Endothelial cell of umbilical vein (primary cell): Measurements from ENCODE around the gene DENND4A. TPM values are rescaled to one million over a fixed set of nuclear protein-coding genes. Genes with fewer than 3 reads are reported as not detected.

Experiments used
- BruUV-seq: library from RNA; stranded (reverse); fragments of 400-500 nt; replicated peaks from 2 replicates; lab custom pipeline; 2021; lab: Mats Ljungman, UMichigan
- CTCF ChIA-PET: fragments of 300-600, 350-600 bp; sonication (Branson Sonifier 250); formaldehyde crosslinking; loops from one replicate; lab custom pipeline; 2021; ENCODE audit warnings: antibody characterized with exemption, inconsistent platforms; lab: Charles Lee
- POLR2A ChIA-PET: fragments of 300-600, 350-600 bp; sonication (Branson Sonifier 250); formaldehyde crosslinking; loops from one replicate; lab custom pipeline; 2021; ENCODE audit warnings: antibody characterized with exemption, inconsistent platforms; lab: Charles Lee
- DNase-seq: peaks from one replicate; pipeline ENCODE4 v3.0.0-alpha.2; 2011; ENCODE audit warnings: low read depth, low spot score
- FAIRE-seq: peaks from 2 replicates; lab custom pipeline; 2011; peaks lifted over from hg19 to GRCh38; lab: Jason Lieb, UNC
- H2AFZ ChIP-seq: 2 replicates; pipeline ENCODE4 v1.6.0; 2012; ENCODE audit warnings: low read depth, low read length, control low read depth, inconsistent platforms
- H3K27ac ChIP-seq: 2 replicates; pipeline ENCODE4 v1.5.1; 2011; ENCODE audit warnings: low read depth, mild to moderate bottlenecking, control low read depth, low read length, moderate library complexity; ENCODE audit not compliant: insufficient read depth
- H3K27me3 ChIP-seq, 2 experiments: 2 replicates each; pipeline versions ENCODE4 v1.6.0 to v1.6.1; 2011; ENCODE audit warnings: low read length in 2 of 2, mixed read lengths in 1 of 2; ENCODE audit not compliant: control insufficient read depth in 2 of 2, insufficient read depth in 2 of 2
- H3K36me3 ChIP-seq, 2 experiments: 2 replicates in 1 of 2; 3 replicates in 1 of 2; pipeline ENCODE4 v1.5.1; 2011; ENCODE audit warnings: low read length in 2 of 2, mild to moderate bottlenecking in 1 of 2, moderate library complexity in 1 of 2; ENCODE audit not compliant: control insufficient read depth in 2 of 2, insufficient read depth in 2 of 2; ENCODE audit errors: extremely low read depth in 1 of 2
- H3K4me1 ChIP-seq: 3 replicates; pipeline ENCODE4 v1.5.1; 2011; ENCODE audit warnings: mild to moderate bottlenecking, low read length; ENCODE audit not compliant: control insufficient read depth, insufficient read depth; ENCODE audit errors: extremely low read depth
- H3K4me2 ChIP-seq: 2 replicates; pipeline ENCODE4 v1.6.1; 2011; ENCODE audit warnings: low read length, control low read depth, mixed read lengths; ENCODE audit not compliant: insufficient read depth
- H3K4me3 ChIP-seq, 3 experiments: fragments of 200-600 bp in 1 of 3; sonication (generic), shearing (Covaris generic) in 1 of 3; replicated peaks in 1 of 3; 2 replicates each; pipeline ENCODE4 v1.5.1; 2011 to 2016; ENCODE audit warnings: control low read depth in 3 of 3, low read length in 3 of 3, mild to moderate bottlenecking in 2 of 3, inconsistent platforms in 1 of 3, low read depth in 1 of 3, moderate library complexity in 1 of 3; ENCODE audit not compliant: insufficient read depth in 1 of 3
- H3K79me2 ChIP-seq: 2 replicates; pipeline ENCODE4 v1.6.0; 2012; ENCODE audit warnings: low read length, inconsistent platforms; ENCODE audit not compliant: control insufficient read depth, insufficient read depth
- H3K9ac ChIP-seq: replicated peaks from 2 replicates; pipeline ENCODE3; 2011; ENCODE audit warnings: low read length, control low read depth; ENCODE audit not compliant: insufficient read depth; ENCODE audit errors: extremely low read depth
- H3K9me1 ChIP-seq: replicated peaks from 3 replicates; pipeline ENCODE4 v1.6.0; 2011; ENCODE audit warnings: mild to moderate bottlenecking, low read length; ENCODE audit not compliant: control insufficient read depth, insufficient read depth; ENCODE audit errors: extremely low read depth
- H3K9me3 ChIP-seq: replicated peaks from 2 replicates; pipeline ENCODE4 v1.5.1; 2012; ENCODE audit warnings: low read length, inconsistent platforms; ENCODE audit not compliant: control insufficient read depth, insufficient read depth
- H4K20me1 ChIP-seq: replicated peaks from 2 replicates; pipeline ENCODE3; 2011; ENCODE audit warnings: mild to moderate bottlenecking, low read length; ENCODE audit not compliant: control insufficient read depth, insufficient read depth; ENCODE audit errors: extremely low read depth
- CTCF ChIP-seq, 2 donors: IDR thresholded peaks; 1 replicate in 1 of 2; 2 replicates in 1 of 2; pipeline ENCODE4 v1.5.1; 2011; ENCODE audit warnings: low read length in 2 of 2, mild to moderate bottlenecking in 2 of 2, moderate library complexity in 2 of 2, control low read depth in 1 of 2, inconsistent platforms in 1 of 2, low read depth in 1 of 2; ENCODE audit not compliant: insufficient read depth in 1 of 2; ENCODE audit errors: extremely low read depth in 1 of 2
- EZH2 ChIP-seq: IDR thresholded peaks from 2 replicates; pipeline ENCODE4 v1.6.1; 2012; ENCODE audit warnings: borderline replicate concordance, low read depth, mild to moderate bottlenecking, moderate library complexity, low read length, inconsistent platforms; ENCODE audit not compliant: severe bottlenecking
- FOS ChIP-seq: IDR thresholded peaks from 2 replicates; pipeline ENCODE4 v1.6.1; 2011; ENCODE audit warnings: mild to moderate bottlenecking, low read length, moderate library complexity, borderline replicate concordance; ENCODE audit not compliant: insufficient read depth
- GATA2 ChIP-seq: IDR thresholded peaks from 2 replicates; pipeline ENCODE4 v1.7.0; 2011; ENCODE audit warnings: low read depth, mild to moderate bottlenecking, moderate library complexity, mixed read lengths, low read length; ENCODE audit not compliant: insufficient read length, insufficient read depth
- JUN ChIP-seq: IDR thresholded peaks from 2 replicates; pipeline ENCODE4 v1.6.1; 2011; ENCODE audit warnings: borderline replicate concordance, low read depth; ENCODE audit not compliant: insufficient read length, insufficient read depth
- MAX ChIP-seq: IDR thresholded peaks from 2 replicates; pipeline ENCODE4 v1.6.1; 2011; ENCODE audit not compliant: insufficient read depth, insufficient read length
- MYC ChIP-seq: IDR thresholded peaks from one replicate; pipeline ENCODE4 v1.6.1; 2011; ENCODE audit warnings: mild to moderate bottlenecking, low read depth, low read length
- POLR2A ChIP-seq: IDR thresholded peaks from 2 replicates; pipeline ENCODE4 v1.6.1; 2012; ENCODE audit warnings: low read depth, mild to moderate bottlenecking, control low read depth, low read length
- POLR2AphosphoS5 ChIP-seq: IDR thresholded peaks from 2 replicates; pipeline ENCODE4 v1.6.1; 2012; ENCODE audit warnings: low read depth, mild to moderate bottlenecking, control low read depth, low read length, moderate library complexity; ENCODE audit not compliant: insufficient read depth
- dilution Hi-C: fragments of 300-500 bp; cut with MboI; formaldehyde crosslinking; loops from one replicate; pipeline ENCODE4 v1.15.0; 2019; ENCODE audit warnings: low sequenced_read_pairs; ENCODE audit not compliant: extremely low pct_ligation_motif_present
- intact Hi-C: fragments of 100-400 bp; cut with micrococcal nuclease; formaldehyde crosslinking; loops from one replicate; pipeline ENCODE4 v1.10.0; 2022
- polyA plus RNA-seq, 4 experiments: library from polyadenylated mRNA; depleted of rRNA in 3 of 4; stranded (reverse) in 3 of 4; unstranded in 1 of 4; fragments of >200 nt; gene quantifications; 2 replicates each; pipeline versions ENCODE4 v1.2.1 to v1.2.3, GENCODE V29; 2011 to 2012; ENCODE audit warnings: missing spikeins in 1 of 4
- total RNA-seq: library from RNA; stranded (reverse); gene quantifications from 2 replicates; pipeline ENCODE4 v1.2.3, GENCODE V29; 2021

Gene DENND4A
- total and polyA plus RNA-seq, 2 donors (not counting 3 experiments of a cell fraction or from before 2014, with no cell fraction given): 5.7 to 22.2 TPM

GRCh38 chr15:65789759-65790425 lies 2.2 kb downstream of the DENND4A start:
- Histone ChIP-seq H2AFZ (no peak overlapping the region), H3K79me2 (peaks cover 56% of the 10 kb centered on the region), H3K9ac (no peak overlapping the region), H3K4me1 (peaks cover 36% of the 10 kb centered on the region), H3K27ac (no peak overlapping the region), H3K27me3 (no peaks in the 10 kb centered on the region), H3K9me1 (no peaks in the 10 kb centered on the region), H3K4me3 (peak overlapping the region in 1 of 3 experiments; percentile 85), H3K4me2 (peak overlapping the region; percentile 91), H3K9me3 (no peaks in the 10 kb centered on the region), H3K36me3 (no peaks in the 10 kb centered on the region), H4K20me1 (no peaks in the 10 kb centered on the region)
- CTCF ChIA-PET: interaction anchor here (4.3 kb wide), 1 partner anchor 35 kb away, joined by 29 read pairs; no protein-coding TSS in a partner anchor
- FAIRE-seq: no peak
- no TSS peak for BruUV-seq
- TF ChIP-seq CTCF (IDR thresholded peaks at IDR 0.05; ENCODE audit: extremely low read depth in 1 of 2, insufficient read depth in 1 of 2, low read depth in 1 of 2, low read length in 2 of 2): no peak
- no peak for TF ChIP-seq JUN
- TF ChIP-seq MAX: no peak
- no peak for TF ChIP-seq POLR2A
- POLR2A ChIA-PET: interaction anchor here (0.7 kb wide), 2 partner anchors 42 to 80 kb away, joined by 3 read pairs; no protein-coding TSS in a partner anchor
- intact Hi-C loops (loop anchor here (5.0 kb wide), 1 partner anchor 58 kb away; no protein-coding TSS in a partner anchor), dilution Hi-C loops (no loop called here)
- DNase-seq: no peak

GRCh38 chr15:65789105-65789504 lies 3.0 kb downstream of the DENND4A start:
- Histone ChIP-seq H3K36me3 (no peaks in the 10 kb centered on the region), H4K20me1 (no peaks in the 10 kb centered on the region), H3K27me3 (no peaks in the 10 kb centered on the region), H3K9ac (no peak overlapping the region), H3K79me2 (peaks cover 61% of the 10 kb centered on the region), H3K4me2 (no peak overlapping the region), H3K4me1 (peaks cover 39% of the 10 kb centered on the region), H3K4me3 (no peak overlapping the region), H3K27ac (no peak overlapping the region), H3K9me3 (no peaks in the 10 kb centered on the region), H2AFZ (no peak overlapping the region), H3K9me1 (no peaks in the 10 kb centered on the region)
- ChIA-PET CTCF (interaction anchor here (4.3 kb wide), 1 partner anchor 35 kb away, joined by 29 read pairs; no protein-coding TSS in a partner anchor), POLR2A (no interaction called here)
- no peak for TF ChIP-seq GATA2
- TF ChIP-seq MAX: no peak
- TF ChIP-seq POLR2AphosphoS5: no peak
- no peak for TF ChIP-seq EZH2
- no peak for TF ChIP-seq CTCF (IDR thresholded peaks at IDR 0.05; ENCODE audit: extremely low read depth in 1 of 2, insufficient read depth in 1 of 2, low read depth in 1 of 2, low read length in 2 of 2)
- TF ChIP-seq FOS: no peak
- TF ChIP-seq JUN: no peak
- TF ChIP-seq MYC: no peak
- no peak for TF ChIP-seq POLR2A
- dilution Hi-C loops (no loop called here), intact Hi-C loops (no loop called here)
- no TSS peak for BruUV-seq
- DNase-seq: no peak
- FAIRE-seq: no peak
